Thoracic aorta (tissue), 2 donors: ENCODE results near the gene VAMP4. TPM values are rescaled to one million over a fixed set of nuclear protein-coding genes. Genes with fewer than 3 reads are reported as not detected.

Source experiments
- ATAC-seq: fragments of 150-250 bp; one replicate; pipeline ENCODE4 v1.8.0; 2017; ENCODE audit warnings: low read depth; ENCODE audit not compliant: insufficient number of reproducible peaks, low FRiP score
- DNase-seq: peaks from one replicate; pipeline ENCODE4 v3.0.0-alpha.2; 2020; ENCODE audit warnings: low spot score
- H3K27ac ChIP-seq, 2 donors: fragments of 200-600 bp; sonication (generic); 1 replicate in 1 of 2; 2 replicates in 1 of 2; pipeline ENCODE4 v1.5.1; 2016; ENCODE audit warnings: mild to moderate bottlenecking in 2 of 2, moderate library complexity in 2 of 2
- H3K27me3 ChIP-seq: fragments of 200-600 bp; sonication (generic); replicated peaks from 2 replicates; pipeline ENCODE4 v1.6.0; 2016; ENCODE audit warnings: mild to moderate bottlenecking; ENCODE audit not compliant: insufficient read depth
- H3K36me3 ChIP-seq: fragments of 200-600 bp; sonication (generic); one replicate; pipeline ENCODE4 v1.5.1; 2016
- H3K4me1 ChIP-seq, 2 donors: fragments of 200-600 bp; sonication (generic); 1 replicate in 1 of 2; 2 replicates in 1 of 2; pipeline versions ENCODE4 v1.5.1 to v1.6.0; 2016; ENCODE audit warnings: low read depth in 2 of 2, mild to moderate bottlenecking in 1 of 2; ENCODE audit not compliant: control insufficient read depth in 1 of 2
- H3K4me3 ChIP-seq: fragments of 200-600 bp; sonication (generic); 2 replicates; pipeline ENCODE4 v1.5.1; 2016; ENCODE audit warnings: mild to moderate bottlenecking
- H3K9me3 ChIP-seq: fragments of 200-600 bp; sonication (generic); 2 replicates; pipeline ENCODE4 v1.5.1; 2016
- total RNA-seq, 2 donors: library from RNA; depleted of rRNA; stranded (reverse); fragments of >200 nt; gene quantifications; one replicate each; pipeline versions ENCODE4 v1.1.0 to v1.2.3, GENCODE V29; 2016
- TF ChIP-seq, protein P1 (sequence below): fragments of 200-600 bp; sonication (generic); IDR thresholded peaks from one replicate; pipeline ENCODE4 v1.5.1; 2019; ENCODE audit warnings: antibody characterized with exemption

VAMP4 gene
- total RNA-seq, 2 donors from 2014 or later, result 25.5 to 26.1 TPM

DNA sequence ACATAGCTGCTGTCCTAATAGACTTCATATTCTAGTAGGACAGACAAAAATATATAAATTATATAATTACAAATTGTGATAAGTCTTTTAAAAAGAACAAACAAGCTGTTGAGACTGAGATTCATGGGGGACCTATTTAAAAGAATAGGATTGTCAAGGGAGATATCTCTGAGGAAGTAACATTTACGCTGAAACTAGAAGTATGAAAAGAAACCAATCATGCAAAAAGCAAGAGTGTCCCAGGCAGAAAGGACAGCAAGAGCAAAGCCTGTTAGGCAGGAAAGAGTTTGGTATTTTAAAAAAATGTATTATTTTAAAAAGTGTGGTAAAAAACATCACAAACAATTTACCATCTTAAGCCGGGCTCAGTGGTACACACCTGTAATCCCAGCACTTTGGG, 30.4 kb upstream of the VAMP4 start:
- H3K9me3 ChIP-seq, result no peaks in the 10 kb centered on the region
- H3K27ac ChIP-seq, result no peak overlapping the region
- no peaks in the 10 kb centered on the region for H3K4me1 ChIP-seq
- DNase-seq (no peak), ATAC-seq (no peak)
- no peaks in the 10 kb centered on the region for H3K27me3 ChIP-seq
- no peak overlapping the region for H3K4me3 ChIP-seq
- TF ChIP-seq, protein P1, sequence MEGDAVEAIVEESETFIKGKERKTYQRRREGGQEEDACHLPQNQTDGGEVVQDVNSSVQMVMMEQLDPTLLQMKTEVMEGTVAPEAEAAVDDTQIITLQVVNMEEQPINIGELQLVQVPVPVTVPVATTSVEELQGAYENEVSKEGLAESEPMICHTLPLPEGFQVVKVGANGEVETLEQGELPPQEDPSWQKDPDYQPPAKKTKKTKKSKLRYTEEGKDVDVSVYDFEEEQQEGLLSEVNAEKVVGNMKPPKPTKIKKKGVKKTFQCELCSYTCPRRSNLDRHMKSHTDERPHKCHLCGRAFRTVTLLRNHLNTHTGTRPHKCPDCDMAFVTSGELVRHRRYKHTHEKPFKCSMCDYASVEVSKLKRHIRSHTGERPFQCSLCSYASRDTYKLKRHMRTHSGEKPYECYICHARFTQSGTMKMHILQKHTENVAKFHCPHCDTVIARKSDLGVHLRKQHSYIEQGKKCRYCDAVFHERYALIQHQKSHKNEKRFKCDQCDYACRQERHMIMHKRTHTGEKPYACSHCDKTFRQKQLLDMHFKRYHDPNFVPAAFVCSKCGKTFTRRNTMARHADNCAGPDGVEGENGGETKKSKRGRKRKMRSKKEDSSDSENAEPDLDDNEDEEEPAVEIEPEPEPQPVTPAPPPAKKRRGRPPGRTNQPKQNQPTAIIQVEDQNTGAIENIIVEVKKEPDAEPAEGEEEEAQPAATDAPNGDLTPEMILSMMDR, result no peak
- no peaks in the 10 kb centered on the region for H3K36me3 ChIP-seq

DNA sequence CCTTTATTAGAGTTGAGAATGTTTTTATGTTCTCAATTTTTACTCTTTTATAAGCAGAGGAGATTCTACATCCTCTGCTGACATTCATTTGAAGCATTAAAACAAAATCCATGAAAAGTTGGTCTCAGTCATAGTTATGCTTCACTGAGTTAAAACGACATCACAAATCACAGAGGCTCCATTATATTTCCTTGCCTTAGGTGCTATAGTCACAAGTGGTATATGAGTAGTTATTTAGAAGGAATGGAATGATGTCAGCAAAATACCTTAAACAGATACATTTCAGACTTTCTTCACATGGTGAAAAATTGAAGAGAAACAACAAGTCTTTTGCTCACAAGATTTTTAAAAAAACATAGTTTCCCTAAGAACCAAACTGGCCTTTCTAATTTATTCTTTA, 27.9 kb upstream of the VAMP4 start:
- H3K9me3 ChIP-seq, result no peaks in the 10 kb centered on the region
- TF ChIP-seq, protein P1, result no peak

GRCh38 chr1:171769171-171769570, 27.3 kb upstream of the VAMP4 start:
- Histone ChIP-seq H3K4me1 (no peaks in the 10 kb centered on the region), H3K27me3 (no peaks in the 10 kb centered on the region), H3K36me3 (no peaks in the 10 kb centered on the region), H3K27ac (no peak overlapping the region), H3K9me3 (no peaks in the 10 kb centered on the region), H3K4me3 (no peak overlapping the region)
- TF ChIP-seq, protein P1, result no peak
- ATAC-seq (no peak), DNase-seq (no peak)

More for the DNA sequence above, 27.9 kb upstream of the VAMP4 start:
- Histone ChIP-seq H3K4me3 (no peak overlapping the region), H3K36me3 (no peaks in the 10 kb centered on the region), H3K4me1 (no peaks in the 10 kb centered on the region), H3K27ac (no peak overlapping the region), H3K27me3 (no peaks in the 10 kb centered on the region)
- DNase-seq, result no peak
- ATAC-seq, result no peak

- Histone ChIP-seq H3K4me3 (no peak overlapping the region), H3K4me1 (no peaks in the 10 kb centered on the region), H3K27me3 (no peaks in the 10 kb centered on the region), H3K27ac (no peak overlapping the region), H3K9me3 (no peaks in the 10 kb centered on the region), H3K36me3 (no peaks in the 10 kb centered on the region)
- ATAC-seq (no peak), DNase-seq (no peak)
- TF ChIP-seq, protein P1, result no peak
Observed at GRCh38 chr1:171763764-171764163, 21.9 kb upstream of the VAMP4 start.

- Histone ChIP-seq H3K27ac (no peak overlapping the region), H3K9me3 (no peaks in the 10 kb centered on the region), H3K4me1 (no peaks in the 10 kb centered on the region), H3K36me3 (no peaks in the 10 kb centered on the region), H3K4me3 (no peak overlapping the region), H3K27me3 (no peaks in the 10 kb centered on the region)
- TF ChIP-seq, protein P1, result no peak
- DNase-seq, result no peak
- ATAC-seq, result no peak
Observed at GRCh38 chr1:171762143-171762563, 20.3 kb upstream of the VAMP4 start.
